Upper lobe of left lung (tissue), 6 donors: Measurements from ENCODE around the gene FBXW8. TPM values are rescaled to one million over a fixed set of nuclear protein-coding genes. Genes with fewer than 3 reads are reported as not detected.

Experiments
- ATAC-seq, 2 donors: fragments of 200-7000 bp; cut with Tn5 transposase; one replicate each; pipeline ENCODE4 v1.9.1; 2022; ENCODE audit warnings: mild to moderate bottlenecking in 2 of 2, moderate library complexity in 2 of 2; ENCODE audit not compliant: low FRiP score in 2 of 2
- DNase-seq, 2 donors: peaks; one replicate each; pipeline ENCODE4 v3.0.0-alpha.2; 2019 to 2020
- H3K27ac ChIP-seq, 4 donors: fragments of 200-600 bp; sonication (generic); one replicate each; pipeline ENCODE4 v1.5.1; 2016 to 2019
- H3K27me3 ChIP-seq, 4 donors: fragments of 200-600 bp; sonication (generic); one replicate each; pipeline ENCODE4 v1.5.1; 2017 to 2019
- H3K36me3 ChIP-seq, 4 donors: fragments of 200-600 bp; sonication (generic); one replicate each; pipeline ENCODE4 v1.5.1; 2016 to 2019
- H3K4me1 ChIP-seq, 4 donors: fragments of 200-600 bp; sonication (generic); one replicate each; pipeline ENCODE4 v1.5.1; 2018 to 2019
- H3K4me3 ChIP-seq, 4 donors: fragments of 200-600 bp; sonication (generic); one replicate each; pipeline ENCODE4 v1.5.1; 2017 to 2019; ENCODE audit warnings: mild to moderate bottlenecking in 2 of 4, moderate library complexity in 1 of 4
- H3K9me3 ChIP-seq, 4 donors: fragments of 200-600 bp; sonication (generic); one replicate each; pipeline ENCODE4 v1.5.1; 2018 to 2019
- CTCF ChIP-seq, 6 experiments: fragments of 450-650 bp in 4 of 6; fragments of 200-600 bp in 2 of 6; sonication (generic) in 2 of 6; IDR thresholded peaks; one replicate each; pipeline ENCODE4 v1.5.1; 2016 to 2019; ENCODE audit warnings: antibody characterized with exemption in 6 of 6
- EP300 ChIP-seq, 4 donors: sonication (generic); formaldehyde crosslinking; IDR thresholded peaks; one replicate each; pipeline ENCODE4 v1.5.1; 2017; ENCODE audit warnings: antibody characterized with exemption in 4 of 4, control low read depth in 2 of 4
- POLR2A ChIP-seq, 4 donors: fragments of 450-650 bp; IDR thresholded peaks; one replicate each; pipeline ENCODE4 v1.5.1; 2016 to 2017; ENCODE audit warnings: antibody characterized with exemption in 4 of 4, mild to moderate bottlenecking in 2 of 4
- POLR2AphosphoS5 ChIP-seq, 2 donors: sonication (generic); formaldehyde crosslinking; IDR thresholded peaks; one replicate each; pipeline ENCODE4 v1.5.1; 2017; ENCODE audit warnings: antibody characterized with exemption in 2 of 2
- WGBS, 2 donors: methylation state at CpG; one replicate each; pipeline ENCODE4 v1.1.5; 2017 to 2018; 5-methylcytosine and 5-hydroxymethylcytosine counted together
- total RNA-seq, 6 donors: library from RNA; depleted of rRNA in 4 of 6; stranded (reverse); fragments of >200 nt in 4 of 6; gene quantifications; one replicate each; pipeline versions ENCODE4 v1.1.0 to v1.2.1, GENCODE V29; 2016 to 2021
- donor health status: DM: no; HTN: no; CAD: no; lungs with moderate emphysema.
- donor health status: DM: no; HTN: yes; CAD: no; lungs with severe emphysema.

Gene FBXW8
- total RNA-seq, 6 donors from 2014 or later, result 14.7 to 52.4 (median 18.6) TPM

DNA sequence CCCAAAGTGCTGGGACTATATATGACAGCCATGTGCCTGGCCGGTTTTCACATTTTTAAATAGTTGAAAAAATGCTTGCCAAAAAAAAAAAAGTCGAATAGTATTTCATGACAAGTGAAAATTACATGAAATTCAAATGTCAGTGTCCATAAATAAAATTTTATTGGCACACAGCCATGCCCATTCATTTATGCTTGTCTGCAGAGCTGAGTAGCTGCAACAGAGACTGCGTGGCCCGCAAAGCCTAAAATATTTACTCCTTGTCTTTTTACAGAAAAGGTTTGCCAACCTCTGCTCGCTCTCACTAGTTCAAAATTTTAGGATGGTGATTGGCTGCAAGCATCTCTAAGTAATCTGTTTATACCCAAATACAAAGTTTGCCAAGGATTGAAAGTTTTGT, 139.3 kb downstream of the FBXW8 start:
- no peak overlapping the region for H3K27ac ChIP-seq
- TF ChIP-seq POLR2A (IDR thresholded peaks at IDR 0.05), result no peak
- TF ChIP-seq EP300 (IDR thresholded peaks at IDR 0.05), result no peak
- no peak for TF ChIP-seq CTCF (IDR thresholded peaks at IDR 0.05)
- DNase-seq (no peak), ATAC-seq (no peak)
- 68 to 71% methylated on average over 5 of the region's 5 CpGs for WGBS, 2 donors
- H3K36me3 ChIP-seq, result no peaks in the 10 kb centered on the region
- H3K9me3 ChIP-seq, result no peaks in the 10 kb centered on the region
- no peak overlapping the region for H3K4me3 ChIP-seq
- no peaks in the 10 kb centered on the region for H3K27me3 ChIP-seq
- H3K4me1 ChIP-seq, result peaks cover 7 to 20% (median 10%) of the 10 kb centered on the region in 4 donors

DNA sequence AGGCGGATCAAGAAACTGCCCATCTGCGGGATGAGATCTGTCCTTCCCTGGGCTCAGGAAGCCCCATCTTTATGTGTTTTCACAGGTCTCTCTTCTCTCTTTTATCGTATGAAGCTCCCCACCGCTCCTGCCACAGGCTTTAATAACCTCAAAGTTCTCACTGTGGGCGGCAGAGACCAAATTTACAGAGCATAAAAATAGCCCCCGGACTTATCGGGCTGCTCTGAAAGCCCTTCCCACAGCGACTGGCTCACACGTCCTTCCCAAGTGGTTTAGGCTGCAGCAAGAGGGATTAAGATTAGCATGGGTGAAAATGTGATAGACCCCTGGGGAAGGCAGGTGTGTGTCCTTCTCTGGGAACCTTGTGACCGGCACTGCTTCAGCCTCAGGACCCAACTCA, 140.6 kb downstream of the FBXW8 start:
- ATAC-seq, result no peak
- no peaks in the 10 kb centered on the region for H3K36me3 ChIP-seq
- 78 to 81% methylated on average over 10 of the region's 10 CpGs for WGBS, 2 donors
- TF ChIP-seq EP300 (IDR thresholded peaks at IDR 0.05) (no peak), CTCF (IDR thresholded peaks at IDR 0.05) (no peak), POLR2AphosphoS5 (IDR thresholded peaks at IDR 0.05) (no peak), POLR2A (IDR thresholded peaks at IDR 0.05) (no peak)
- H3K27ac ChIP-seq, result no peak overlapping the region
- no peaks in the 10 kb centered on the region for H3K27me3 ChIP-seq
- DNase-seq, result no peak
- H3K4me1 ChIP-seq, result peaks cover 7 to 14% (median 10%) of the 10 kb centered on the region in 4 donors
- H3K9me3 ChIP-seq, result no peaks in the 10 kb centered on the region
- H3K4me3 ChIP-seq, result no peak overlapping the region

DNA sequence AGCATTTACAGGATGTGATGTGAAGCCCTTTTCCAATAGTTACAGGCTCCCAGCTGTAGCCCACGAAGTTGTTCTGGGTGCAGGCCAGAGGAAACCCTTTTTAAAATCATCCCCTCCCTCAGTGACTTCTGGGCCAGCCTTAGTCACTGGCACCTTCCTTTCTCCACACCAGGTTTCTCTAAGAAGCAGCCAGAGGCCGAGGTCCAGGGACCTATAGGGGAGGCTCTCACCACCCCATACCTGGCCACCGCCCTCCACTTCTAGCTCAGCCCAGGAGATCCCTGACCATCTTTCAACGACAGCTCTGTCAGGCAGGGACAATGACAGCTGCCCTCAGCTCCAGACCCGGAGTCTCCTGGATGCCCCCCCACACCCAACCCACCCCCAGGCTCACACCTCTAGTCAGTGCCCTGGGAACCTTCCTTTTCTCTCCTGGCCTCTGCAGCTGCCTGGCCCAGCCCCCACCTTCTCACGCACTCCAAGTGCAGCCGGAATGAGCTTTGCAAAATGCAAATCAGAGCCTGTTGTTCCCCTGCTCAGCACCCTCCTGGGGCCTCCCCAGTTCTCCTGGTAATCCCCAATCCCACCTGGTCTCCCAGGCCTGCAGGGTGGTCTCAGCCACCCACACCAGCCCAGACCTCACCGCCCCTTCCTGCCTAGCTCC, 141.8 kb downstream of the FBXW8 start:
- WGBS, 2 donors, result 62 to 69% methylated on average over 5 to 6 of the region's 8 CpGs
- TF ChIP-seq EP300 (IDR thresholded peaks at IDR 0.05), result no peak
- TF ChIP-seq POLR2AphosphoS5 (IDR thresholded peaks at IDR 0.05), result no peak
- no peak for TF ChIP-seq CTCF (IDR thresholded peaks at IDR 0.05)
- TF ChIP-seq POLR2A (IDR thresholded peaks at IDR 0.05), result no peak

GRCh38 chr12:117053050-117053400, 142.3 kb downstream of the FBXW8 start:
- Histone ChIP-seq H3K27me3 (no peaks in the 10 kb centered on the region), H3K36me3 (no peaks in the 10 kb centered on the region), H3K4me1 (peaks cover 6 to 9% (median 8%) of the 10 kb centered on the region in 4 donors), H3K4me3 (no peak overlapping the region), H3K27ac (no peak overlapping the region), H3K9me3 (no peaks in the 10 kb centered on the region)
- no peak for ATAC-seq
- TF ChIP-seq EP300 (IDR thresholded peaks at IDR 0.05), result no peak
- no peak for TF ChIP-seq CTCF (IDR thresholded peaks at IDR 0.05)
- no peak for DNase-seq
- 85 to 87% methylated on average over 3 to 9 of the region's 9 CpGs for WGBS, 2 donors

More for the DNA sequence above, 141.8 kb downstream of the FBXW8 start:
- DNase-seq, result no peak
- no peaks in the 10 kb centered on the region for H3K36me3 ChIP-seq
- H3K4me1 ChIP-seq, result peaks cover 7 to 14% (median 10%) of the 10 kb centered on the region in 4 donors
- ATAC-seq, result no peak
- H3K27ac ChIP-seq, result no peak overlapping the region
- H3K9me3 ChIP-seq, result no peaks in the 10 kb centered on the region
- no peaks in the 10 kb centered on the region for H3K27me3 ChIP-seq
- no peak overlapping the region for H3K4me3 ChIP-seq

GRCh38 chr12:117053597-117054201, 142.9 kb downstream of the FBXW8 start:
- ATAC-seq, result no peak
- 76 to 79% methylated on average over 17 to 18 of the region's 18 CpGs for WGBS, 2 donors

More at GRCh38 chr12:117053597-117054201, 142.9 kb downstream of the FBXW8 start:
- H3K9me3 ChIP-seq, result no peaks in the 10 kb centered on the region
- H3K27me3 ChIP-seq, result no peaks in the 10 kb centered on the region
- no peak overlapping the region for H3K27ac ChIP-seq
- no peaks in the 10 kb centered on the region for H3K36me3 ChIP-seq
- peaks cover under 1 to 2% (median 2%) of the 10 kb centered on the region in 4 donors for H3K4me1 ChIP-seq
- no peak for DNase-seq
- no peak for TF ChIP-seq POLR2AphosphoS5 (IDR thresholded peaks at IDR 0.05)
- TF ChIP-seq POLR2A (IDR thresholded peaks at IDR 0.05), result no peak
- no peak for TF ChIP-seq CTCF (IDR thresholded peaks at IDR 0.05)
- TF ChIP-seq EP300 (IDR thresholded peaks at IDR 0.05), result no peak
- no peak overlapping the region for H3K4me3 ChIP-seq
